ENCODE data around the gene NYNRIN. TPM values are rescaled to one million over a fixed set of nuclear protein-coding genes. Genes with fewer than 3 reads are reported as not detected.

The NYNRIN gene
- total RNA-seq, 2 donors from 2014 or later: 6.5 to 12.0 TPM

GRCh38 chr14:24426150-24426911 is 27.5 kb downstream of the NYNRIN start:
- ATAC-seq (no peak), DNase-seq (no peak)
- intact Hi-C loops (cut with DNase I): no loop called here

- intact Hi-C loops (cut with DNase I): no loop called here
- DNase-seq (no peak), ATAC-seq (no peak)
These were observed 28.2 kb downstream of the NYNRIN start for GRCh38 chr14:24426912-24427536.

GRCh38 chr14:24427537-24428508 is 29.0 kb downstream of the NYNRIN start:
- intact Hi-C loops (cut with DNase I): no loop called here
- DNase-seq (no peak), ATAC-seq (no peak)

GRCh38 chr14:24428628-24429394 is 30.0 kb downstream of the NYNRIN start:
- ATAC-seq: no peak
- intact Hi-C loops (cut with DNase I): no loop called here
- DNase-seq: no peak

- DNase-seq (peak; percentile 94), ATAC-seq (peak; percentile 82 to 92)
- intact Hi-C loops (cut with DNase I): loop anchor here (2.0 to 5.0 kb wide), 3 partner anchors 61 to 97 kb away; partner anchors contain the start of gene NFATC4 (in 2 of the 2)
These were observed 30.8 kb downstream of the NYNRIN start, which contains the start of the genes CBLN3 and KHNYN for GRCh38 chr14:24429395-24430142. Gene CBLN3, minus strand, starts transcription at chr14:24429668. Its CDS starts 614 bp downstream, at chr14:24429054. Gene KHNYN, plus strand, starts transcription at chr14:24429954. Its CDS starts 777 bp downstream, at chr14:24430731.

GRCh38 chr14:24430143-24430681 is 31.4 kb downstream of the NYNRIN start:
- ATAC-seq (peak; percentile 88 to 89), DNase-seq (peak; percentile 89)
- intact Hi-C loops (cut with DNase I): loop anchor here (2.0 to 5.0 kb wide), 3 partner anchors 61 to 98 kb away; partner anchors contain the start of gene NFATC4 (in 2 of the 2)

GRCh38 chr14:24430682-24431568 is 32.1 kb downstream of the NYNRIN start:
- intact Hi-C loops (cut with DNase I): loop anchor here (2.0 to 5.0 kb wide), 3 partner anchors 62 to 99 kb away; partner anchors contain the start of gene NFATC4 (in 2 of the 2)
- ATAC-seq: peak; percentile 29 to 66
- DNase-seq: peak; percentile 56

DNA sequence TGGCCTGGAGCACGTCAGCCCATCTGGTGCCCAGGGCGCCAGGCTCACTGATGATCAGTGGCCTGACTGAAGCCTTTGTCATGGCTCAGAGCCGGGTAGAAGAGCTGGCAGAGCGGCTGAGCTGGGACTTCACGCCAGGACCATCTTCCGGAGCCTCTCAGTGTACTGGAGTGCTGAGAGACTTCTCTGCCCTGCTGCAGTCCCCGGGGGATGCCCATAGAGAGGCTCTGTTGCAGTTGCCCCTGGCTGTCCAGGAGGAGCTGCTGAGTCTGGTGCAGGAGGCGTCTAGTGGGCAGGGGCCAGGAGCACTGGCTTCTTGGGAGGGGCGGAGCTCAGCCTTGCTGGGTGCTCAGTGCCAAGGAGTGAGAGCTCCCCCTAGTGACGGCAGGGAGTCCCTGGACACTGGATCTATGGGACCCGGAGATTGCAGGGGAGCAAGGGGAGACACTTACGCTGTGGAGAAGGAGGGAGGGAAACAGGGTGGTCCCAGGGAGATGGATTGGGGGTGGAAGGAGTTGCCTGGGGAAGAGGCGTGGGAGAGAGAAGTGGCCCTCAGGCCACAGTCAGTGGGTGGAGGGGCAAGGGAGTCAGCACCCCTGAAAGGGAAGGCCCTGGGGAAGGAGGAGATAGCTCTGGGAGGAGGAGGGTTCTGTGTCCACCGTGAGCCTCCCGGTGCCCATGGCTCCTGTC is 32.9 kb downstream of the NYNRIN start:
- ATAC-seq (peak; percentile 58 to 72), DNase-seq (peak; percentile 92)
- intact Hi-C loops (cut with DNase I): loop anchor here (2.0 to 5.0 kb wide), 3 partner anchors 63 to 99 kb away; partner anchors contain the start of gene NFATC4 (in 2 of the 2)

DNA sequence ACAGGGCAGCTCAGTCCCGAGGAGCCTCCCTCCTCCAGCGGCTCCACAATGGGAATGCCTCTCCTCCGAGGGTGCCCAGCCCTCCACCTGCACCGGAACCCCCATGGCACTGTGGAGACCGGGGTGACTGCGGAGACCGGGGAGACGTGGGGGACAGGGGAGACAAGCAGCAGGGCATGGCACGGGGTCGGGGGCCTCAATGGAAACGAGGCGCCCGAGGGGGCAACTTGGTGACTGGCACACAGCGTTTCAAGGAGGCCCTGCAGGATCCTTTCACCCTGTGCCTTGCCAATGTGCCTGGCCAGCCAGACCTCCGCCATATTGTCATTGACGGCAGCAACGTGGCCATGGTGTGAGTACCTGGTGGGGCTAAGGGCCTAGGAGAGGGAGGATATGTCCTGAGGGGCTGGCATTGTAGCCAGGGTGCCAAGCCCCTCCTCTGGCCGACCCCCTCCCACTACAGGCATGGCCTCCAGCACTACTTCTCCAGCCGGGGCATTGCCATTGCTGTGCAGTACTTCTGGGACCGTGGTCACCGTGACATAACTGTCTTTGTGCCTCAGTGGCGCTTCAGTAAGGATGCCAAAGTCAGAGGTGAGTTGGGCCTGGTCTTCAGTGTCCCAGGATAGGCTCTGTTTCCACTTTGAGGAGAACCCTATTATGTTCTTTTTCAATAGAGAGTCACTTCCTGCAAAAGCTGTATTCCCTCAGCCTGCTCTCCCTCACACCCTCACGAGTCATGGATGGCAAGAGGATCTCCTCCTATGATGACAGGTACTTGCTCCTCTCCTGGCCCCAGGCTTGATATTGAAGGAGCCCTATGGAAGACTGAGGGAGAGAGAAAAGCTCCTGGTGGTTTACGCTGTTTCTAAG is 33.7 kb downstream of the NYNRIN start:
- intact Hi-C loops (cut with DNase I): loop anchor here in 1 of 2 donors (5.0 kb wide), 2 partner anchors 65 to 100 kb away; partner anchors contain the start of gene NFATC4
- ATAC-seq (no peak), DNase-seq (no peak)

DNA sequence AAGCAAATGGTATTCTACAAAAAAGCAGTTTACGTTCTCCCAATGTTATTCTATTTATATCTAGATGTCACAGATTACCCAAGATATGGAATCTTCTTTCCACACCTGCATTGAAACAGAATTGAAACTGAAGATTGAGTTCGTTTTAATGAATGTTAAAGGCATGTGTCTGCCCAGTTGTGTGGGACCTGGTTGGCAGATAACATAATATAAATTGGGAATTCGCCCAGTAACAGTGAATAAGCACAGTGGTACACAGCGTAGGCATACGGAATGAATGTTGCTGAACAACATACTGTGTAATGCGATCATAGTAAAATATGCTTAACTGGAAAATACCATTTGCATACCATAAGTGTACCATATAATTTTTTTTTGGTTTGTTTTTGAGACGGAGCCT is 35.2 kb downstream of the NYNRIN start:
- DNase-seq (no peak), ATAC-seq (no peak)
- intact Hi-C loops (cut with DNase I): loop anchor here in 1 of 2 donors (5.0 kb wide), 2 partner anchors 67 to 102 kb away; partner anchors contain the start of gene NFATC4

- intact Hi-C loops (cut with DNase I): loop anchor here in 1 of 2 donors (5.0 kb wide), 2 partner anchors 67 to 102 kb away; partner anchors contain the start of gene NFATC4
- no peak for ATAC-seq
- no peak for DNase-seq
These were observed 35.9 kb downstream of the NYNRIN start for GRCh38 chr14:24434676-24435075.

DNA sequence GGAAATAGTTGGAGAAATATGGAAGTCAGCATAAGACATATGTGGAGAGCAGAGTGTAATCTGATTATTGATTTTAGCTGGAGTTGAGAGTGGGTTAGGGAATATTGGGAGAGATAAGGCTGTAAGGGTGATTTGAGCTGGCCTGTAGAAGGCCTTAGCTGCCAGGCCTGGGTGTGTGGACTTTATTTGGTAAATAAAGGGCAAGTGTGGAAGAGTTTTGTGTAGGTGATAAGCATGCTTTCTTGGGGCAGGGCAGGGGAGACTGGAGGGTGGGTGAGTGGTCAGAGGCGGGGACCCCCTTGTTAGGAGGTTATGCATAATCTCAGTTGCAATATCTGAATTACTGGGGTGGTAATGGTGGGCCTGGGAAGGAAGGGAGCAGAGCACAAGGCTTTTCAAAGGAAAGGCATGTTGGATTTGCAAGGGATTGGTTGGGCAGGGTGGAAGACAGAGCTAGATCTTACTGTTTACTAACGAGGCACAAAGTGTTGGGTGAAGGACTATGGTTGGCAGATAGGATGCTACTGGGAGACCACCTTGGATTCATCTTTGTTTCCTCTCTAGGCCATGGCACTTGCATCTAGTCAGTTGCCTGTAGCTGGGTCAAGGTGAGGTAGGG is 36.5 kb downstream of the NYNRIN start:
- intact Hi-C loops (cut with DNase I): no loop called here
- ATAC-seq: no peak

DNA sequence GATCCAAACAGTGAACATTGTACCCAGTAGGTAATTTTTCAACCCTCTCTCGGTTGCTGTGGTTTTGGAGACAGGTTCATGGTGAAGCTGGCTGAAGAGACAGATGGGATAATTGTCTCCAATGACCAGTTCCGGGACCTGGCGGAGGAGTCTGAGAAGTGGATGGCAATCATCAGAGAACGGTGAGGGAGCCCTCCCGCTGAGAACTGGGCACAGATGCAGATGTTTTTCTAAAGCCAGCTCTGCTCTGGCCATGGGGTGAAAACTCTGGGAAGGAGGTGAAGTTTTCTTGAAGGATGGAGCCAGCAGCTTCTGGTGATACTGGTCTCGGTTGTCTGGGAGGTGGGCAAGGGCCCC is 37.2 kb downstream of the NYNRIN start:
- intact Hi-C loops (cut with DNase I): loop anchor here in 1 of 2 donors (2.0 kb wide), 1 partner anchor 103 kb away; no protein-coding TSS in a partner anchor
- no peak for DNase-seq
- no peak for ATAC-seq

More for the DNA sequence above, 36.5 kb downstream of the NYNRIN start:
- DNase-seq: no peak
